HFFc6 (cell line): ENCODE results near the gene MALT1. TPM values are rescaled to one million over a fixed set of nuclear protein-coding genes. Genes with fewer than 3 reads are reported as not detected.
"Not testable (repeated sequence)": the region's sequence is repeated elsewhere in the genome, so short reads cannot be mapped to it uniquely, and the experiment has no call there.

Experiments
- DNase-seq: peaks from one replicate; pipeline ENCODE4 v3.0.0-alpha.2; 2018
- H3K27ac Mint-ChIP-seq: 2 replicates; pipeline ENCODE4 v1.8.0; 2020; ENCODE audit warnings: mild to moderate bottlenecking, mixed read lengths
- H3K27me3 Mint-ChIP-seq: 2 replicates; pipeline ENCODE4 v1.8.0; 2021; ENCODE audit warnings: mild to moderate bottlenecking, moderate library complexity, mixed read lengths; ENCODE audit not compliant: insufficient read depth
- H3K36me3 Mint-ChIP-seq: 2 replicates; pipeline ENCODE4 v1.8.0; 2021; ENCODE audit warnings: low read depth, mixed read lengths
- H3K4me1 Mint-ChIP-seq: 2 replicates; pipeline ENCODE4 v1.8.0; 2020; ENCODE audit warnings: low read depth, mixed read lengths
- H3K4me3 Mint-ChIP-seq: 2 replicates; pipeline ENCODE4 v1.8.0; 2020; ENCODE audit warnings: mild to moderate bottlenecking, moderate library complexity, mixed read lengths
- H3K9me3 Mint-ChIP-seq: 2 replicates; pipeline ENCODE4 v1.8.0; 2020; ENCODE audit warnings: mild to moderate bottlenecking, mixed read lengths
- CTCF ChIP-seq: fragments of 200-600 bp; sonication (generic); IDR thresholded peaks from 2 replicates; pipeline ENCODE4 v1.5.0; 2021; ENCODE audit warnings: antibody characterized with exemption, mild to moderate bottlenecking
- total RNA-seq, 6 experiments: library from RNA; stranded (reverse); fragmentation: NEBNext Ultra II Directional; extraction: Animal tissue kit (Norgen Biotek cat#: 25700); gene quantifications; 2 replicates in 1 of 6; 3 replicates in 5 of 6; pipeline ENCODE4 v1.2.3, GENCODE V29; 2021

Gene MALT1
- total RNA-seq, 6 experiments from 2014 or later: 19.9 to 25.6 (median 22.4) TPM

DNA sequence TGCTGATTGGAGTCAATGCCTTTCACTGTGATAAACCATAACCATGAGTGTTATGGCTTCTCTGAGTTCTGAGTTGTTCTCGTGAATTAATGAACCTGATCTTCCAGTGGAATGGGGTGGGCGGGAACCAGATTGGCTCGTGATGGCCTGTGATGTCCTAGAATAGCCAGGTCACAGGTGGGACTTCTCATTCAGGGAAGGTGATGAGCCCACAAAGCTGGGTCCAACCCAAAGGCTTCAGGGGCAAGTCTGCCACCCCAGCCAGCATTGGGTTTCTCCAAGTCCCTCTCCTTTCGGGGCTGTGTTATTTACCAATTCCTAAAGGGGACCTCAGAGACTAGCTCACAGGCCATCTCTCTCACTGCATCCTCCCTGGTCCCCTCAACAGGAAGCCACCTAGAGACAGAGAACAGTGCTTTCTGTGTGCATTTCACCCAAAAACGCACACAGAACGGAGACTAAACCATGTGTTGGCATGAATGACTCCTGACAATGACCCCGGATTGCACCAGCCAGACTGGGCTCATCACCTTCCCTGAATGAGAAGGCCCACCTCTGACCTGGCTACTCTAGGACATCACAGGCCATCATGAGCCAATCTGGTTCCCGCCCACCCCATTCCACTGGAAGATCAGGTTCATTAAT lies 85.5 kb downstream of the MALT1 start:
- Mint-ChIP-seq H3K9me3 (no peaks in the 10 kb centered on the region), H3K27me3 (peaks cover 7% of the 10 kb centered on the region), H3K27ac (no peak overlapping the region), H3K4me3 (no peak overlapping the region), H3K36me3 (no peaks in the 10 kb centered on the region), H3K4me1 (peaks cover 22% of the 10 kb centered on the region; the same call in 1 of the 2 replicates)
- TF ChIP-seq CTCF: no peak
- DNase-seq: no peak

DNA sequence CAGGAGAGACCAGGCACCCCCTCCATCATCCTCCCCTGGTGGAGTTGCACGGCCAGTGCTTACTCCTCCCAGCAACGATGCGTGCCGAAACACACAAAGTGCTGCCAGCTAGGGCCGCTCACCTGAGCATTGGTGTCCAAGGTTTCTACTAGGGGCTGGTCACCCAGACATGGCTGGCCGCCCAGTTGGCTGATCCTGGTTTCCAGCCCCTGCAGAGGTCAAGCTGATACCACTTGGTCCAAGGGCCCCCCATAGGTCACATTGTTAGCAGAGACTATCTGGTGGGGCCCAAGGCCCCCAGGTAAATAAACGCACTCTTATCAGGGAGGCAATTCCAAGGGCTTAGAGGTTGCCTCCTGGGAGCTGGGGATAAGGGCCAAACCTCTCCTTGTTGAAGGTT lies 86.1 kb downstream of the MALT1 start:
- H3K4me3 Mint-ChIP-seq: not testable (repeated sequence)

GRCh38 chr18:58758046-58758445 lies 86.8 kb downstream of the MALT1 start:
- H3K36me3 Mint-ChIP-seq: no peaks in the 10 kb centered on the region
- peaks cover 16% of the 10 kb centered on the region; the same call in 1 of the 2 replicates for H3K4me1 Mint-ChIP-seq
- peaks cover 7% of the 10 kb centered on the region for H3K27me3 Mint-ChIP-seq
- no peak overlapping the region for H3K4me3 Mint-ChIP-seq
- no peaks in the 10 kb centered on the region for H3K9me3 Mint-ChIP-seq
- H3K27ac Mint-ChIP-seq: no peak overlapping the region
- no peak for DNase-seq
- no peak for TF ChIP-seq CTCF

More for the DNA sequence above, 86.1 kb downstream of the MALT1 start:
- not testable (repeated sequence) for DNase-seq, H3K9me3 Mint-ChIP-seq, H3K27me3 Mint-ChIP-seq, H3K27ac Mint-ChIP-seq, H3K36me3 Mint-ChIP-seq
- H3K4me1 Mint-ChIP-seq: peaks cover 22% of the 10 kb centered on the region; the same call in 1 of the 2 replicates

- H3K27ac Mint-ChIP-seq: no peak overlapping the region
- no peaks in the 10 kb centered on the region for H3K36me3 Mint-ChIP-seq
- peaks cover 7% of the 10 kb centered on the region for H3K27me3 Mint-ChIP-seq
- H3K9me3 Mint-ChIP-seq: no peaks in the 10 kb centered on the region
- H3K4me1 Mint-ChIP-seq: peaks cover 11% of the 10 kb centered on the region; the same call in 1 of the 2 replicates
- DNase-seq: no peak
- no peak for TF ChIP-seq CTCF
- no peak overlapping the region for H3K4me3 Mint-ChIP-seq
These were observed 87.3 kb downstream of the MALT1 start for GRCh38 chr18:58758606-58759005.

GRCh38 chr18:58761241-58761969 lies 90.1 kb downstream of the MALT1 start:
- TF ChIP-seq CTCF: no peak
- Mint-ChIP-seq H3K4me1 (no peaks in the 10 kb centered on the region; the same call in 1 of the 2 replicates), H3K9me3 (no peaks in the 10 kb centered on the region), H3K27ac (no peak overlapping the region), H3K36me3 (no peaks in the 10 kb centered on the region), H3K27me3 (peaks cover 18% of the 10 kb centered on the region), H3K4me3 (no peak overlapping the region)
- no peak for DNase-seq
